GM18505 (cell line): Measurements from ENCODE around the gene TRAM2.
"Not testable (repeated sequence)": the region's sequence is repeated elsewhere in the genome, so short reads cannot be mapped to it uniquely, and the experiment has no call there.

Source experiments
- ATAC-seq: cut with Tn5 transposase; IDR thresholded peaks from one replicate; pipeline ENCODE4 v1.9.1; 2021; ENCODE audit not compliant: unreplicated experiment
- POLR2A ChIP-seq: IDR thresholded peaks from 4 replicates; pipeline ENCODE4 v1.6.1; 2011; ENCODE audit warnings: borderline replicate concordance; ENCODE audit not compliant: insufficient read depth, insufficient read length; ENCODE audit errors: extremely low read depth

Gene TRAM2

DNA sequence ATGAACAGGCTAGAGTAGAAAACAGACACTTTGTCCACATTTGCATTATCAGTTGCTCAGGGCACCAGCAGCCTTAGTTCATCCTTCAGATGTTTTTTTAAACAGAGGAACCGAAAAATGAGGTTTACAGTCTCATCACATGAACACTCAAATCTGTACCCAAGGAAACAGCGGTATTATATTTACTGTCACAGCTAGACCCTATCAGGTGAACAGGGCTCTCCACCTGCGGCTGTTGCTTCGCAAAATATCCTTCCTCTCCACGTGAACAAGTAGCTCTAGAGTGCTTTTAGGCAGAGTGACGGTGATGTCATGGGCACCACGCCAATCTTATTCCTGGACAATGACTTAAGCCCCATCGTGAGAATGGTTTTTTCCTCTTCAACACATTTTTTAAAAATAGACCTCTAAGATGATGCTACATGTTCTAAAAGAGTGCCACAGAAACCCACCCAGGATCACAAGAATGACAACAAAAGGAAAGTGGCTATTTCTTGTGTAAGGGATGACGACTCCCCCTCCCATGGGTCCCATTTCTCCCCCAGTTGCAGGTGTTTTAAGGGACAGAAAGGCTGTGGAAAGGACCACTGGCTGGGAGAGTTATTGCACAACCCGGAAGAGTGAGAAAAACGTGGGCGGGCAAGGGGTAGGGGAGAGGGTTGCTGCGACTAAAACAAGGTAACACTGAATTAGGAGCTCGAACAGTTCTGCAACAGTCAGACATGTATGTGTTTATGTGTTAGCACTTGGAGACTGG lies 79.0 kb downstream of the TRAM2 start:
- TF ChIP-seq POLR2A: no peak
- ATAC-seq: peak; percentile 88

DNA sequence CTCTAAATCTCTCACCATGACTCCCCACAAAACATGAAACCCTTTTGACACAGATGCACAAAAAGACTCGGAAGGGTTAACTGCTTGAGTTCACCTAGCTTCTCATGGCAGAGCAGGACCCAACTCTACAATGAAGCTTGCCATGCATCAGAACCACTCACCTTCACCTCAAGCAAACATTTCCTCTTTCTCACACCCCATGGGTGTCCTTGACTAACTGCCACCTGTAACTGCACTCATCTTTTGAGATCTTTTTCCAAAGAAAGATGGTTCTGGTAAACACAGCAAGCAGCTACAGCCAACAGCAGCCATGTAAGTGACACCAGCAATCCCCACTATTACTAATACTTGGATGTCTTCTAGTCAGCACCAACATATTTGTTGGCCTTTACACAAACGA lies 80.2 kb downstream of the TRAM2 start:
- no peak for TF ChIP-seq POLR2A
- ATAC-seq: no peak

- ATAC-seq: no peak
- no peak for TF ChIP-seq POLR2A
These were observed 80.9 kb downstream of the TRAM2 start for GRCh38 chr6:52495922-52496321.

- ATAC-seq: no peak
These were observed 82.4 kb downstream of the TRAM2 start for GRCh38 chr6:52494298-52495072.

DNA sequence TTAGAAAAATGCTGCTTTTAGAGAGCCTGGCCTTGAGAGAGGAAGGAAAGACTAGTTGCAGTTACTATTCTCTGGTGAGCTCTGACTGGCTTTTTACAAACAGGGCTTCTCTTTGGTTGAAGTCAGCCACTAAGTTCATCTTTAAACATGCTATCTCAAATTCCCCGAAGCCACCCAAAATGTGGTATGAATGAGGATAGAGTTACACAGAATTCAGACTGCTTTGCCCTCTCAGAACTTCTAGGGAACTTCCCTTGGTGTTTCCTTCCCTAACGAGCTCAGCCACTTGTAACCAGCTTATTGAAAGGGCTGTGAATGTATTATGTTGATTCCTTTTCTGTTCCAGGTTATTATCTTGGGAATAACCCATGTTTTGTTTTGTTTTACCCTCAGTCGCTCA lies 83.2 kb downstream of the TRAM2 start:
- ATAC-seq: no peak
- TF ChIP-seq POLR2A: no peak

More at GRCh38 chr6:52494298-52495072, 82.4 kb downstream of the TRAM2 start:
- TF ChIP-seq POLR2A: no peak

DNA sequence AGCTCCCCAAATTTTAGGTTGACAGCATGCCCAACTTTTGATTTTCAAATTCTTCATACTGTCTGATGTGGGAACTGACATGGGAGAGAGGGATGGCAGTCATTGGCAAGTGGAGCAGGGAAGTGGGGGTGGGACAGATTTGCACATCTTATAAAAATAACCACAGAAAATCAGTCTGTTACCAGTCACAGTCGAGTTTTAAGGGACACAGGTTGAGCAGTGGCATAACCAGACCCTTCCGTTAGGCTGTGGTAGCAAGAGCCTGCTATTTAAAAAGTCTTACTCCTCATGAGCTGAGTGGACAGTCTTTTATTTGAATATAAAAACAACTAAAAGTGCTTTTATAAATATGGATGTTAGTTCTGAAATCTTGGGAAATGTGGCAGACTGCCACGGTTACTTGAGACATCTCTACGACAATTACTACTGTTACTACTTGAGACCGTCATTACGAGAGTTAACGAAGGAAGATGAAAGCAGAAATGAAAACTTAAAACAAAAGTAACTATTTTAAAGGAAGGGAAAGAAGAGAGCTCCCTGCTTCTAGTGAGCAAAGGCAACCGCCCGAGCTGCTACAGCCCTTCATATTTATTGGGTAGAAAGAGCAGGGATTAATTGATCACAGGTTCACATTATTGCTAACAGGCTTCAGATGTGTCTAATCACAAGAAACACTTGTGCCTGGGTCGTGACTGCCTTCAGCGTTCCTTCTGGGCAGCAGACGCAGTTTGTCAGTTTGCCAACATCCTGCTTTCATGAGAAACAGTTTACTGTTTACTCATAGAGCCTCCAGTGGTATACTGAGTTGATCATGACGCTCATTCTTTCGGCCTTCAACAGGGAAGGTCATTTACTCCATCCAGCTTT lies 85.4 kb downstream of the TRAM2 start:
- TF ChIP-seq POLR2A: peak; percentile 56

GRCh38 chr6:52489881-52490280 lies 87.0 kb downstream of the TRAM2 start:
- ATAC-seq: no peak
- no peak for TF ChIP-seq POLR2A

More for the DNA sequence above, 85.4 kb downstream of the TRAM2 start:
- ATAC-seq: peak; percentile 70

GRCh38 chr6:52483671-52484003 lies 93.2 kb downstream of the TRAM2 start:
- TF ChIP-seq POLR2A: no peak
- ATAC-seq: no peak

- no peak for ATAC-seq
- no peak for TF ChIP-seq POLR2A
These were observed 93.8 kb downstream of the TRAM2 start for GRCh38 chr6:52482903-52483670.

DNA sequence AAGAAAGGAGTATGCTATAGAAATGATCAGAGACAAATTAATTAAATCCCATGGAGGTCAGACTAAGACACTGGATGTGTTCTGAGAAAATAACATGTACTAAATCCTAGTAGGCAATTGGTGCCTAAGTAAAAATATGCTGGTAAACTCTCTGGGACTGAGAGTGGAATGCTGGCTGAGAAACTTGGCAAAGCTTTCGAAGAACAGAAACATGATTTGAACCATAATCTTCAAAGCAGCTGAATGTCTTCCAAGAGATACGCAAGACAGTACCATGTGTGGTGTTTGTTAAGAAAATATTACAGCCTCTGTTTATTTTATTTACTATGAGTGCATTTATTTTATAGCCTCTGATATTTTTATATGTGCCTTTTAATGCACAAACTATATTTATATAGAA lies 101.6 kb downstream of the TRAM2 start:
- no peak for ATAC-seq
- TF ChIP-seq POLR2A: no peak

DNA sequence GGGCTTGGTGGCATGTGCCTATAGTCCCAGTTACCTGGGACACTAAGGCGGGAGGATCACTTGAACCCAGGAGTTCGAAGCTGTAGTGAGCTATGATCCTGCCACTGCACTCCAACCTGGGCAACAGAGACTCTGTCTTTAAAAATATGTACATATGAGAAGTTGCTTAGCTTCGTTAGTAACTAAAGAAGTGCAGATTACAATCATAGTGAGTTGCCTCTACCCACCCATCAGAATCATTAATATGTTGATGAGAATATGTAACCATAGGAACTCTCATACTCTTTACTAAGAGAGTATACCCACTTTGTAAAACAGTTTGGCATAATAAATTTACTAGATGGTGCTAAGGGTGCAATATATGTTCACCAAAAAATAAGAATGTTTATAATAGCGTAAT lies 102.7 kb downstream of the TRAM2 start:
- ATAC-seq: no peak
- no peak for TF ChIP-seq POLR2A

- ATAC-seq: not testable (repeated sequence)
These were observed 115.7 kb downstream of the TRAM2 start for GRCh38 chr6:52461194-52461593.

GRCh38 chr6:52457096-52457495 lies 119.8 kb downstream of the TRAM2 start:
- no peak for TF ChIP-seq POLR2A
- ATAC-seq: no peak
